Neural progenitor cell (in vitro differentiated cells): ENCODE measurements around the gene AUTS2.

Source experiments
- EZH2 ChIP-seq: fragments of 200-600 bp; sonication (generic); IDR thresholded peaks from 2 replicates; pipeline ENCODE4 v1.6.1; 2017; ENCODE audit warnings: antibody characterized with exemption, mild to moderate bottlenecking, moderate library complexity
- EZH2phosphoT487 ChIP-seq: fragments of 200-600 bp; sonication (generic); IDR thresholded peaks from 2 replicates; pipeline ENCODE4 v1.6.1; 2017; ENCODE audit warnings: antibody characterized with exemption
- TF ChIP-seq, protein P1 (sequence below): fragments of 200-600 bp; sonication (generic); IDR thresholded peaks from 2 replicates; pipeline ENCODE4 v1.5.1; 2017; ENCODE audit warnings: antibody characterized with exemption, mild to moderate bottlenecking

DNA sequence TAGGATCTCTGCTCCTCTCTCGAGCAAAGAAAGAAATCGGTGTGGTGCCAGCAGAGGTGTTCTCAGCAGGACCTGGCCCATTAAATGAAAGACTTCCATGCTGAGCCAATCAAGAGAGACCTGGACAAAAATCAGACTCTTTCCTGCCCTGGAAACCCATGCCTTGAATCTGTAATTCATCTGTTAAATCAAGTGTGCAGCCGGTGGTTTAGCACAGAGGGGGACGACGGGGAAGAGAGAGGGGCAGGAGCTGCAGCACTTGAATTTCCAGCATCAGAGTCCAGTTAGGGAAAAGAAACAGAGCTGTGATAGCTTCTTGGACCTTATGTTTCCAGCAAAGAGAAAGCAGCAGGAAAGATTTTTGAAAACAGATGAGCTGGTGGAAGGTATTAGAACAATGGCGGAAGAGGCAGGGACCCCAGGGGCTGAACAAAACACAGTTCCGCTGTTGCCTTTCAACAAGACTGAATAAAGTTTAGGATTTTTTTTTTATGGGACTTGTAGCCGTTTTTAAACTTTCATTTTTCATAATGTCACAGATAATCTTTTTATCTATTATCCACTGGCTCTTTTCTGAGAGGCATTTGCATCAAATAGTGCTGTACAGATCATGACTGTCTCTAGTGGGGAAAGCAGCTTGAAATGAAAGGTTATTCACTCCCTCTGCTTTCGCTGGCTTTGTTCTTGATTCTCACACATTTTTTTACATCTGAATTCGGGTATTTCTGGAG is 990.1 kb downstream of the AUTS2 start:
- TF ChIP-seq, protein P1, sequence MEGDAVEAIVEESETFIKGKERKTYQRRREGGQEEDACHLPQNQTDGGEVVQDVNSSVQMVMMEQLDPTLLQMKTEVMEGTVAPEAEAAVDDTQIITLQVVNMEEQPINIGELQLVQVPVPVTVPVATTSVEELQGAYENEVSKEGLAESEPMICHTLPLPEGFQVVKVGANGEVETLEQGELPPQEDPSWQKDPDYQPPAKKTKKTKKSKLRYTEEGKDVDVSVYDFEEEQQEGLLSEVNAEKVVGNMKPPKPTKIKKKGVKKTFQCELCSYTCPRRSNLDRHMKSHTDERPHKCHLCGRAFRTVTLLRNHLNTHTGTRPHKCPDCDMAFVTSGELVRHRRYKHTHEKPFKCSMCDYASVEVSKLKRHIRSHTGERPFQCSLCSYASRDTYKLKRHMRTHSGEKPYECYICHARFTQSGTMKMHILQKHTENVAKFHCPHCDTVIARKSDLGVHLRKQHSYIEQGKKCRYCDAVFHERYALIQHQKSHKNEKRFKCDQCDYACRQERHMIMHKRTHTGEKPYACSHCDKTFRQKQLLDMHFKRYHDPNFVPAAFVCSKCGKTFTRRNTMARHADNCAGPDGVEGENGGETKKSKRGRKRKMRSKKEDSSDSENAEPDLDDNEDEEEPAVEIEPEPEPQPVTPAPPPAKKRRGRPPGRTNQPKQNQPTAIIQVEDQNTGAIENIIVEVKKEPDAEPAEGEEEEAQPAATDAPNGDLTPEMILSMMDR = no peak
- no peak for TF ChIP-seq EZH2
- no peak for TF ChIP-seq EZH2phosphoT487
